ENCODE measurements around the gene LRCH3. TPM values are rescaled to one million over a fixed set of nuclear protein-coding genes. Genes with fewer than 3 reads are reported as not detected.

Gene LRCH3
- polyA plus RNA-seq, 10 donors = 18.0 to 49.0 (median 28.0) TPM

DNA sequence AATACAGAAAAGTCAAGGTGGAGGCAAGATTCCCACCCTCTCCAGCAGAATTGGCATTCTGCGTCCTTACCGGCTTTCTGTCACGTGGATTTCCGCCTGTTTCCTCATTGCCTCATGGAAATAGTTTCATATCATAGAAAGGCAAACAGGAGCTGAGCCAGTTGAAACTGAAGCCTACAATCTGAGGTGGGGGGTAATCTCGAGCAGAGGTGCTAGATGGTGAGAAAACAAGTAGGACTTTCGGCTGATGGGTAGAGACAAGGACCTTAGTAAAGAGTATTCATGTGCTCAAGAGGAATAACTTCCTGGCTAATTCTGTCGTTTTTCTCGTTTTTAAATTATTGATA is 39.9 kb downstream of the LRCH3 start:
- DNase-seq = no peak

DNA sequence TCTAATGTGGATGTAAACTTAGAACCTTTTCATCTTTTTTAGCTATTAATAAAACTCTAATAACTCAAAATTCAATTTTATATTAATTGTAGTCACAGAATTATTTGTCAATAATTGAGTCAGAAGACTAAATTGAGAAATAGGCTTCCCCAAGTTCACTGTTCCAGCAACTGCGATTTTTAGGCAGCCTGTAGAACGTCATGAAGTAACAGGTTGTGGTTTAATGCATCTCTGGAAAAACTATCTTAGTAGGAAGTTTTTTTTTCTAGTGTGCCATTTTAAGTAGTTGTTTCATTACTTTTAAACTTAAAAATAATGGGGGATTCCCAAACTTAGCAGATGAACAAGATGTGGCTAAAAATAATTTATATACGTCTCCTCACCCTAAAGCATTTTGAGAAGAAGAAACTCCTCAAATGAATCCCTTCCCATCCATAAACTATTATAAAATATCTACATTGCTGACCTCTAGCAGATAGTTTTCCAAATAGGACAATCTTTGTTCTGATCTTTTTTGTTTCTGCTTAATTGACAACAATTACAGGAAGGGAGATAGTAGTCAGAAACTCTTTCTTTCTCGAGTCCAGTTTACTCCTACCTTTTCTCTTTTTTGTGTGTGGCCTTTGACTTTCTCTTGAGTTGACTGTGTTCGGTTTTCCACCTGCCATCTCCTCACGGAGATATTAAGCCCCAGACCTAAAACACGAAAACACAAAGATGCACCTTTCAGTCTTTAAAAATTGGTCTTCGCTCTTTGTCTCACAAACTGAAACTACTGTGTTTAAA is 43.1 kb downstream of the LRCH3 start:
- no peak for DNase-seq

DNA sequence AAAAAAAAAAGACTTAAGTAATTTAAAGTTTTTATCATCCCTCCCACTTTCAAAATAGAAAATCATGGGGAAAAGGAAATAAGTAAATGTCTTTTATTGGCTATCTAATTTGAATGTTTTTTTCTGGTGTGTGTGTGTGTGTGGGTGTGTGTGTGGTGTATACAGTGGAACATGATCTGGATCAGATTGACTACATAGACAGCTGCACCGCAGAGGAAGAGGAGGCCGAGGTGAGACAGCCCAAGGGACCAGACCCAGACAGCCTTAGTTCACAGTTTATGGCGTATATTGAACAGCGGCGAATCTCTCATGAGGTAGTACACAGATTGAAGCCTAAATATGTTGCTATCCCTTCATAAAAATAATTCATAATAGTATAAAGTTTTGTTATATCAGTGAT is 44.5 kb downstream of the LRCH3 start:
- DNase-seq = no peak

DNA sequence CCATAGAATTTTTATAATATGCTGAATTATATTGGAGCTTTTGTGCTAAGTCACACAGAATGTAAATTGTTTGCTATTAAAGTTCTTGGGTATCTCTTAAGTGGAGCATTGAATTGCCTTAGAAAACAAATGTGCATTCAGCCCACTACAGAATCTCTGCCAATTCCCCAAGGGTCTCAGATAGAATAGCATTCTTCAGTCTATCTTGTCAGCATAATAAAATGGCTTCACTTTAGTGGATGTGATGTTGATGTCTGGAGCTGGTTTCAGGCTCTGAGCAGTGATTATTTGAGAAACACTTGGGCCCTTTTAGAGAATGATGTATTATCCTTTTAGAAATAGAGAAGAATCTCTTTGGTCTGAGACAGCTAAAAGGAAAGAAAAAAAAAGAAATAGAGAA is 45.2 kb downstream of the LRCH3 start:
- no peak for DNase-seq

DNA sequence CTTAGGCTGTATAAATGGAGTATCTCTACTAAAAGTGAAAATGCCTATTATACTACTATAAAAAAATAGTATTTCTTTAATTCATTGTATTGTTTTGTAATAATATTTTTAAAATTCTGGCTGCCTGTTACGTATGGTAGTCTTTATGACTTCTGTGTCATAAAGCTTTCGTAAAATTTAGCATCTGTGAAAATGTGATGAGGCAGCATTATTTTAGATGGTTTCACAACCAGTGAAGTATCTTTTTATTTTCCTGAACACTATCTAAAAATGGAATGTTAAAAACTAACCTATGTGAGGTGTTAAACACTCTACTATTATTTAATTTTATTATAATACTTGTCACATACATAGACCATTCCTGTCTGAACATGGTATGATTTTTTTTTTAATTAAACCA is 46.2 kb downstream of the LRCH3 start:
- DNase-seq = no peak

DNA sequence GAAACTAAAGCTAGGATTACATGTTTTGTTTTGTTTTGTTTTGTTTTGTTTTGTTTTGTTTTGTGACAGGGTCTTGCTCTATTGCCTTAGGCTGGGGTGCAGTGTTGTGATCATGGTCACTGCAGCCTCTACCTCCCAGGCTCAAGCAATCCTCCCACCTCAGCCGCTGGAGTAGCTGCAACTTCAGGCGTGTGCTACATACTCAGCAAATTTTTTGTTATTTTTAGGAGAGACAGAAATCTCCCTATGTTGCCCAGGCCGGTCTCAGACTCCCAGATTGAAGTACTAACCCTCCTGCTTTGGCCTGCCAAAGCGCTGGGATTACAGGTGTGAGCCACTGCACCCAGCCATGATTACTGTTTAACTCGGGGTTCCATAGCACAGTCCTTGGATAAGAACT is 50.7 kb downstream of the LRCH3 start:
- DNase-seq = no peak

DNA sequence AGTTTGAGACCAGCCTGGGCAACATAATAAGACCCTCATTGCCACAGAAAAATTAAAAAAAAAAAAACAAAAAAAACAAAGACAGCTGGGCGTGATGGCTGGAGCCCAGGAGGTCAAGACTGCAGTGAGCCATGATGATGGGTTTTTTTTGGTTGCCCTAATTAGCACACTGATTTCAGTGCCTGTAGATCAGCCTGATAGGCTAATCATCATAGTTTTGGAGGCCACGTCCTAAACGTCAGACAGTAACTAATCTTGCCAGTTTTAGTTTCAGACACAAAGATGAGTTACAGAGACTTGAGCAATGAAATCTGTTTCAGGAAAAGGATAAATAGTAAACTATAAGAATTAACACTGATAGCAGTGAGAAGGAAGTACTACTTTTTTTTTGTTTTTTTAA is 55.4 kb downstream of the LRCH3 start:
- DNase-seq = no peak

DNA sequence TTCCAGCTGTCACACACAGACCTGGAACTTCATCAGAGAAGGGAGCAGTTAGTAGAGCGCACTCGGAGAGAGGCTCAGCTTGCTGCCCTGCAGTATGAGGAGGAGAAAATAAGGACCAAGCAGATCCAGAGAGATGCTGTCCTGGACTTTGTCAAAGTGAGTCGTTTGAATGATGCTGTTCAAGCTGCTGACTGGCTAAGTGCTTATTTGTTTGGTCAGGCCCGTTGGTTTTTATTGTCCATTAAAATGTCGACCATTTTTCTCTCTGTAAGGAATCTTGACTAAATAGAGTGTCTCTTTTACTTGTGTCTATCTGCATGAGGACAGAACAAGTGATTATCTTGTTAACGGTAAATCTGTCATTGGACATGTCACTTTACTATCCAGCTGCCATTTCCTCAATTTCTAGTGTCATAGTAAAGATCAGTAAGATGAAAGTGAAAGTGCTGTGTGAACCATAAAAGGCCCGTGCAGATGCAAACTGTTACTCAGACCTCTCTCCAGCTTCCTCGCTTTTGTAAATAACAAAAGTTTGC is 56.9 kb downstream of the LRCH3 start:
- DNase-seq = peak in 1 of 3 donors; percentile 30

DNA sequence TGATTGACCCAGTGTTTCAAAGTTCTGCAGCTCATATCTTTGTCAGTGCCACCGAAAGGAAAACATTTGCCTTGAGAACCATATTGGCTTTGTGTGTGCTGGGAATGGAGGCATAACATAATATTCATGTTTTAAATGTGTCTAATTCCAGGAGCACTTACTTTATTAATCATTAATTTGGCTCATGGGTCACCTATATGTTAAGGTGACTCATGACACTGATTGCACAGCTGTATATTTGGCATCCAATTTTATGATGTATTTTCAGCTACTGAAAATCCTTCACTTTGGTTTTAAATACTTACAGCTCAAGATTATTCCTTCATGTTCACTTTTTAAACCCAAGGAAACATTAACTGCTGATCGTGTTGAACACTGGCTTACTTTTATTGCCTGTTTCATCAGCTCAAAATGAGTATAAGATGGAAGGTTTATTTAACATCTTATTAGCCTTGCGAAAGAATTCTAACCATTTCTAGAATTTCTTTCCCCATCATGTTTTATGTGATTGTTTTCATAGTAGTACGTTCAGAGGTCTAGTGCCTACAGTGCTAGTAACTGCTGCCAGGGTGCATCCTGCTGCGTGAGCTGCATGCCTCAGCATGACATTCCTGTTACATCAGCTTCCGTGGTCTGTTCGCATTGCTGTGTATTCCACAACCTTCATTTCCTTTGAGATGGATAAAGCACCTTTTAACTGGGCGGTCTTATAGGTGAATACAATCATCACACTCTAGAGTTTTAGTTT is 63.7 kb downstream of the LRCH3 start:
- DNase-seq = peak in 1 of 3 donors; percentile 80

DNA sequence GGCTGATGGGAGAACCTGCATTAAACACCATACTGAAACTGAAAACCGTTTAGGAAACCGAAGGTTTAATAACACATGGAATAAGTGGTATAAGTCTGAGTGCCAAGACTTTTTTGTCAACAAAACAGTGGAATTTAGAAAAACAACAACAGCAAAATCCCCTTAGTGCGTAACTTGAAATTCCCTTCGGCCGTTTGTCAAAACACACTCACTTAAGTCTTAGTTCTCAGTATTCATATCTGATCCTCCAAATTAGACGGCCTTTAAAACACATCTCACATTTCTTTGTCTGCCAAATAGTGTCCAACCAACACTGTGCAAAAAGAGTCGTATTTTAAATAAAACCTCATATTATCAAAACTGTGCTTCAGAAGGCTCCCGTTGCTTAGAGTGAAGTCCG is 64.5 kb downstream of the LRCH3 start:
- DNase-seq = no peak

DNA sequence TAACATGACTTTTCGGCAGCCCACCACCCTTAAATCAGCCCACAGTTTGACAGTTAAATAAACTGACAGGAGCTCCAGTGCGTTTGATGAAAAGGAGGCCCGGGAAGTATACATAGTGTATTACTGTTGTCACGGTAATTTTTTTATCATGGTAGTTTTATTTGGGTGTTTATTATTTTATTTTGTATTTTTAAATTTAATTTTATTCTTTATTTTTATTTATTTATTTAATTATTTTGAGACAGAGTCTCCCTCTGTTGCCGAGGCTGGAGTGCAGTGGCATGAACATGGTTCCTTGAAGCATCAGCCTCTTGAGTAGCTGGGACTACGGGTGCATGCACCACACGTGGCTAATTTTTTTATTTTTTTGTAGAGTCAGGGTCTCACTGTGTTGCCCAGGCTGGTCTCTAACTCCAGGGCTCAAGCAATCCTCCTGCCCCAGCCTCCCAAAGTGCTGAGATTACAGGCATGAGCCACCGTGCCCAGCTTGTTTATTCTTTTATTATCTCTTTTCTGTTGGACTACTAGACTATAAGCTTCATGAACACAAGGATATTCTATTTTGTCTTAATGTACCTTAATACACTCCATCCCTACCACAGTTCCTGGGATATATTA is 65.3 kb downstream of the LRCH3 start:
- DNase-seq = no peak

DNA sequence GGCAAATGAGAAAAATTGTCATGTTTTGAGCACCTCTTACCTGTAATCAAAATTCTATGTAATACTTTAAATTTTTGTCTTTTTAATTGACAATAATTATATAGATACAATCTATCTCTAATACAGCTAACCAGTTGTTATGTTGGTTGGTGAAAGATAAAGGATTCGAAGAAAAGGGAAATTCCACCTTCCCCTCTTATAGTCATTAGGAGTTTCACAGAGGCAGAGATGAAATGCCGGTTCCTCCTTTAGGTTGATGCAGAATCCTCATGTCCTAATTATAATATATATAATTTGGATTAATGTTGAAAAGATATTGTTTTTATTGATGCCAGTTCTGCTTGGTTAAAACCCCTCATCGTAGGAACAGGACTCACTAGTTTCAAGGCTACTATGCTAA is 67.1 kb downstream of the LRCH3 start:
- no peak for DNase-seq

DNA sequence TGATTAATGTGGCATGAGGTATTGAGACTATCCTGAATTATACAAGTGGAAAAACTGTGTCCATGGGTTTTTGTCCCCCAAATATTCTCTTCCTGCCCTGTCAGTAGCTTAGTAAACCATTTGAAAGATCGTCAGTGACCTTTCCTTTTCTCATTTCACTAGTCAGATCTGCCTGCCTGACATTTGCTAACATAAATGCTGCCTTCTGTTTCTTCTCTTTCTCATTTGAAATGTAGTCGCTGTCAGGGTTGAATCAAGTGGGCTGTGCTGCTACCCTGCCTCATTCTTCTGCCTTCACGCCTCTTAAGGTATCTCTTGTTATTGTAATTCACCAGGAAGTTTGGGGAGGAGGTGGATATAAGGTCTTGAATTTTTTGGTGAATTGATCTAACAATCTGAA is 67.5 kb downstream of the LRCH3 start:
- no peak for DNase-seq

DNA sequence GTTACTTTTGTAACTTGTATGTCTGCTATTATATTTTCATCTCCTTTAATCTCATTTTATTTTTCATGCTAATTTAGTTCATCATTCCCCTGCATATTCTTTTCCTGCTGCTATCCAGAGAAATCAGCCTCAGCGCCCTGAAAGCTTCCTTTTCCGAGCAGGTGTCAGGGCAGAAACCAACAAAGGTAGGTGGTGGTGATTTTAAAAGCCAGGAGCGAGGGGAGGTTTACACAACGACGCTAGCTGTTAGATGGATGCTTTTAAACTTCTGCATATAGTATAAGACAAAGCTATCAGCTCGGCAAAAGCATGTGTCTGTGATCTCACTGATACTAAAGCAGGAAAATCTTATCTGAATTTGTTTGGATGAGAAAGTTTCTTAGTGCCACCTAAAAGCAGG is 75.0 kb downstream of the LRCH3 start:
- DNase-seq = no peak

DNA sequence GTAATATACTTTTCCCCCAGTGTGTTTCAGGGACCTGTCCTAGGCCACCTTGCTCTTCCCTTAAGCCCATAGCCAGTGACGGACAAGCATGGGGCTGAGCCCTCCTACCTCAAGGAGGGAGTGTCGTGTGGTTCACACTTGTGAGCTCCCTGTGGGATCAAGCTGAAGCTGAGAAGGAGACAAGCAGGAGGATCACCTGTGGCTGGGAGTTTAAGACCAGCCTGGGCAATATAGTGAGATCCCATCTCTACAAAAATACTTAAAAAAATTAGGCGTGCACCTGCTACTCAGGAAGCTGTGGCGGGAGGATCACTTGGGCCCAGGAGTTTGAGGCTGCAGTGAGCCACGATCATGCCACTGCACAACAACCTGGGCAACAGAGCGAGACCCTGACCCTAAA is 82.3 kb downstream of the LRCH3 start:
- DNase-seq = no peak

DNA sequence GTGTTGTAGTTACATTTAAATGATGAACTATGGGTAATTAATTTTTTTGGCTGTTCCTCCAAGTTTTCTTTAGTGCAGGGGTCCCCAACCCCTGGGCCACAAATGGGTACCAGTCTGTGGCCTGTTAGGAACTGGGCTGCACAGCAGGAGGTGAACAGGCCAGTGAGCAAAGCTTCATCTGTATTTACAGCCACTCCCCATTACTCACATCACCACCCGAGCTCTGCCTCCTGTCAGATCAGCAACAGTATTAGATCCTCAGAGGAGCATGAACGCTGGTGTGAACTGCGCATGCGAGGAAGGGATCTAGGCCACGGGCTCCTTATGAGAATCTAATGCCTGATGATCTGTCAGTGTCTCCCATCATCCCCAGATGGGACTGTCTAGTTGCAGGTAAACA is 83.0 kb downstream of the LRCH3 start:
- DNase-seq = no peak

DNA sequence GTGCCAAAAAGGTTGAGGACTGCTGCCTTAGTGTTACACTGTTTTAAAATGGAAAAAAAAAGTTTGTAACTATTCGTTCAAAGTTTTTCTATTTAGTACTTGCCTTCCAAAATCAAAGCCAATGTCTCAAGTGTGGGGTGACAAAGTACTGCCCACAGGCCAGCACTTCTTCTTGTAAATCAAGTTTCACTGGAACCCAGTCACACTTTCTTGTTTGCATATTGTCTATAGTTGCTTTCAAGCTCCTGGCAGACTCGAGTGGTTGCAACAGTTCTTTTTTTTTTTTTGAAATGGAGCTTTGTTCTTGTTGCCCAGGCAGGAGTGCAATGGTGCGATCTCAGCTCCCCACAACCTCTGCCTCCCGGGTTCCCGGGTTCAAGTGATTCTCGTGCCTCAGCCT is 83.6 kb downstream of the LRCH3 start:
- no peak for DNase-seq

DNA sequence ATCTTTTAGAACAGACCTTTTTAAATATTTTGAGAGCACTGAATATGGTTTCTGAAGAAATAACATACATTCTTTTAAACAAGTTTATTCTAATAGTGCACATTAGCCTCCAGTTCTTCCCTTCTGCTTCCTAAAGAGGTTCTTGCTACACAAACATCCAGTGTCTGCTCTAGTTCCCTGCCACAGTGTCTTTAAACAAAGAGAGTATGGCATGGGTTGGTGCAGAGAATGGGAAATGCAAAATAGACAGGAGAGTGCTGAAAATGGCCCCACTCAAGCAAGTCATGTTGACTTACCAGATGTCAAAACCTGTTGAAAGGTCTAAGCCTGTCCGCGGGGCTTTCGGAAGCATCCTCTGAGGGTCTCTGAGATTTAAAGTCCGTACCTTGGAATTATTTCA is 86.8 kb downstream of the LRCH3 start:
- no peak for DNase-seq

DNA sequence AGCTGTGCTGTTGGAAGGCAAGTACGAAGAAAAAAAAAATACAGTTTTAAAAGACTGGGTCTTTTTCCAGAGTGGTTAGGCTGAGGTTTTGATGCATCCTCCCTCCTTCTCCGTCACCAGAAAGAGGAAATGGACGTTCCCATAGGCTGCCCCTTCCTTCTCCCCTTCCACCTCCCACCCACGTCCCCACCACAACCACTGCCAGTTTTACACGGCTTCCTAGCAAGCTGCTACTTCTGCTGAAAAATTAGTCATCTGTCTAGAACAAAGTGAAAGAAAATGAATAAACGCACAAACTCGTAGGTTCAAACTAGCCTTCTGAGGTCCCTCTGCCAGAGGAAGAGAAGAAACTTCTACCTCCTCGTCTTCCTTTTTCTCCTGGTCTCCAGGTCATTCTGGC is 87.4 kb downstream of the LRCH3 start:
- no peak for DNase-seq

DNA sequence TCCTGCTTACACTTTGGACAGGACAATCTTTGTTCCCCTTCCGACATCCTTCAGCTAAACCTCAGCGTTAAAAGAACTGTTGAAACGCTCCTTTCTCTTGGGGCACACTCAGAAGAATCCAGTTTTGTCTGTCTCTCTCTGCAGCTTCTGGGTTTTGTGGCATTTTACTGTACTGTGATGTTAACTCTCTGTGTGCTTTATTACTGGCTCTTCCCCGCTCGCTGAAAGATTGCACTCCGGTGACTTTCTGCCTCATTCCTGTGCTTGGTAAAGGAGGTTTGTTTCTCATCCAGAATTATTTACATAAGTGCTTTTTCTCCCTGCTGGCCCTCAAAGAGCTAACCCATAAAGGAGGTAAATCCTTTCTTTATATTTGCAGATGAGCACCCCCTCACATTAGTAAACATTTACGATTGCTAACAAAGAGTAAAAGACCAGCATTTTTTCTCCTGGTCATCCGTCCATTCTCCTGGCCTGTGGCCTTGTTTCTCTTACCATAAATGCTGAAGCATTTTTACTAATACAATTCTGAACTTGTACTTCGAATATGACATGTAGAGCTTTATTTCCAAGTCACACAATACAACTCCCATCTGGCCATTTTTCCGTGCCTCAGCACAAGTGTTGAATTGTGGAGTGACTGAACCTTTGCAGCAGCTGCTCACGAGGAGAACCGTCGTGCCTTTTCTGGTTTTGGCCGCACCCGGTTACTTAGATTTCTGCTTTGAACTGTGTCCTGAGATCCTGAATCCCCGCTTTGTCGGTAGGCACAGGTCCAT is 89.6 kb downstream of the LRCH3 start:
- DNase-seq = peak in 1 of 3 donors; percentile 27

DNA sequence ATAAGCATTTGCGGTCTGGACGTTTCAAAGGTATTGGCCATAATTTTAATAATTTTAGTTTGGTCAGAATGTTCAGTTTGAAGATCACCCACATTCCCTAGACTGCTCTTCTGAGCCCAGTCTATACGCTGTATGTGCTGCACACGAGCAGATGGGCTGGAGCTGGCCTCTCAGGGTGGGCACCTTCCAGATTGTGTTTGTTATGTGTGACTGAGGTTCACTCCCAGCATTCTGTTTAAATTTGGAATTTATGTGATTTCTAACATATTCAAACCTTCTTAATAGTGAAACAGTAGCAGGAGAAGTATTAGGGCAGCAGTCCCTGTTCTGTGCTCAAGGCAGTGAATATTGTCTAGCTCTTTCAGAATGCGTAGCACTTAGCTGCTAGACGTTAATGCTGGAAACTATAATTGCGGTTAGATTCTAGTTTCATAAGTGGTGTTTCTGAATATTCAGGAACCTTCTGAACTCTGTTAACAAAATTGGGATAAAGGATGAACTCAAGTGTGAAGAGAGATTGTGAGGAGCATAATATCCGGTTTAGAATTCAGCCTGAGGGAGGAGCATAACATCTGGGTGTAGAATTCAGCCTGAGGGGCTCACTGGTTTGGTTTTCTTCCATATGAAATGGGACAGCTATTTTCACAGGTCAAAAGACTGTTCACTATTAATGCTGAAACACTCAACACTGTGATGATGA is 90.4 kb downstream of the LRCH3 start:
- no peak for DNase-seq

DNA sequence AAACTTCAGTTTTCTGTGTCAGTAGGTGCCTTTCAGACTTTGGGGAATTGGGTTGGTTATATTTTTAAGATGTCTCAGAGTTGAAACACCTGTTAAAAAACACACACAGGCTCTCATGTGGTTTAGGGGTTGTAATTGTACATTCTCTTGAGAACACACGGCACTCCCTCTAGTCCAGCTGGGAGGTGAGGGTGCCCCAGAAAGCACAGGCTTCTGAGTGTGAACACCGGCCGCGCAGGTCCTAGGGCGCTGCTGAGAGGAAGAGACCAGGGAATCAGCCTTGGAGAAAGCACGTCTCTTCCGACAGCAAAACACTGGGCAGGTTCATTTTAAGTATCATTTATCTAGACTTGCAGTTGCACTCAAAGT is 90.9 kb downstream of the LRCH3 start:
- no peak for DNase-seq
